Measurements from ENCODE around the gene GPR62.
A peak's percentile ranks its signal among the peaks of the same experiment; 100 is the strongest.

Gene GPR62

DNA sequence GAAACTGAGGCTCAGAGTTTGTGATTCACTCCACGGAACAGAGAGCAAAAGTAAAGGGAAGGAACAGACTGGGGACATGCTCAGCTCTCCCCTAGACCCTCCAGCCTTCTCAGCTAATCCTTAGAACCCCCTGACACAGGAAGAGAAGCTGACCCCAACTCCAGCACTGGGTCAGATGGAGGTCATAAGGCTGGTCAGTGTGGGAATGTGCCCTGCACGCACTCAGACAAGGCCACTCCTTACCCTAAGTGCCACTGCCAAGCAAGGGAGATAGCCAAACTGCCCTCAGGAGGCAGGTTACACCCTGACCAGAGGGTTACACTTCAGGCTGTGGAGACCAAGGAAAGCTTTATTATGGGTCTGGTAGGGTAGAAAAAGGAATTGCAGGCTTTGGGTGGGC is 39.3 kb downstream of the GPR62 start:
- DNase-seq, result no peak

DNA sequence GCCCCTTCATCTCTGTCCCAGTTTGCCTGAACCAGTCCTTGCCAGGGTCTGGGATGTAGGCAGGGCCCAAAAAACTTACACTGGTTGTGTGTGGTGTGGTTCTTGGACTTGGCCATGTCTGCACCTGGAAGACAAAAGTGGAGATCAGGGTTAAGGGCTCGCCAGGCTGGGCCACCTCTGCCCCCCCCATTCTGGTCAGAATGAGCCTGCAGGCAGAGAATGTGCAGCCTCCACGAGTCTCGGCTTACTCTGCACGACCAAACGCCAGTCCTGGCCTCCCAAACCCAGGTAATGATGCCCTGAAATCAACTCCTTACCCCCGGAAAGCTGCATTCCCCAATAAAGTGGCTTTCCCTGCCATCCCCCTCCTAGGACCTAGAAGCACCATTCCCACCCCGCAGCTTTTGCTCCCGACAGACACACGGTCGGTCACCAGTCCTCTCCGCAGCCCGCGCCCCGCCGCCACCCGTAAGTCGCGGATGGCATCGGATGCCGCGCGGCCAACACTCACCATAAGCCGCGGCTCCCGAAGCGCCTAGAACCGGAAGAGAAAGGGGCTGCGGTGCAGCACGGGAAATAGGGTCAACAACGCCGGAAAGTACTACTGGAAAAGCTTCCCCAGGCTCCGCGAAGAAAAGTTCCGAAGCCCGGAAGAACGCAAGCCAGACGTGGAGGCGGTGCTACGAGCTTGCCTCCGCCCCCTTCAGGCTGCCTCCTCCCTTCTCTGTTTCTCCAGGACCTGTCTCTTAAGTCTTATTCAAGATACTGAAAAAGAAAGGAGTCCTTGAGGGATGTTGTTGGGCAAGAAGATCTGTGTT is 40.4 kb downstream of the GPR62 start, which contains the start of gene RPL29:
Gene RPL29 (minus strand): TSS at position 550 of the 818 bp plus-strand sequence. CDS start 434 bp downstream, at position 116.
- peak; percentile 96 for DNase-seq

- no peak for DNase-seq
These were observed 42.0 kb downstream of the GPR62 start for GRCh38 chr3:51997172-51997571.

GRCh38 chr3:51997935-51998596 is 42.9 kb downstream of the GPR62 start:
- no peak for DNase-seq

- no peak for DNase-seq
These were observed 43.6 kb downstream of the GPR62 start for GRCh38 chr3:51998774-51999173.

DNA sequence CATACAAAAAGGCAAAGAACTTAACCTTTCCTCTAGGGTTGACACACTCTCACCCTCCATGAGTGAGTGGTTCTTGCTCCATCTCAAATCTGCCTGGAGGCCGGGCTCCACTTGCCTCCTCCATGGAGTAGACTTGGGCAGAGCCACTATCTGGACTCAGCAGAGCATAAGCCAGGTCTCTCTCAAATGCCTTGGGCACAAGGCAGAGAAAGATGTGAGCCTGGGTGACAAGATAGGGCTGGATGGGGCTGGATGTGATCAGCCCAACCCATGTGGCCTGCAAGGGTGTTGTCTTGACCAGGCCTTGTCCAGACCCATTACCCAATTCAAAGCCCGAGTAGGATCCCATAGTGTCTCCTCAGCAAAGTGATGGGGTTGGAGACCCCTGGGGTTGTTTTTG is 44.7 kb downstream of the GPR62 start:
- DNase-seq, result no peak

- peak; percentile 90 for DNase-seq
These were observed 46.3 kb downstream of the GPR62 start for GRCh38 chr3:52001443-52001974.

DNA sequence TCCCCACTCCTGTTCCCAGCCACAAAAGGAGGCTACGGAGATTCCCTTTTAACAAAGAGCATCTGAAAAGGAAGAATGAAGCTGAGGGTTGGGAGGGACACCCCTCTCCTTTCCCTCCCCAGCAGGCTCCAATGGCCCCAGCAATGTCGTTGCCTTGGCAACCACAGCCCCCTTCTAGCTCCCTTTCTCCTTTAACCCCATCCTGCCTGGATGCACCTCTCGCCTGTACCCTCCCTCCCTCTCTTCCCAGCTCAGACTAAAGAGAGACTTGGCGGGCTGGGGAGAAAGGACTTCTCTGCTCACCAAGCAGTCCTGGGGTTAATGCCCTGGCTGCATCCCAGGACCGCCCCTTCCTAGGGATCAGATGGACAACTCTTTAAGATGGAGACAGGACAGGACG is 47.6 kb downstream of the GPR62 start:
- DNase-seq, result no peak

GRCh38 chr3:52004163-52004787 is 49.1 kb downstream of the GPR62 start:
- DNase-seq, result peak; percentile 85

GRCh38 chr3:52004906-52005395 is 49.8 kb downstream of the GPR62 start:
- DNase-seq, result no peak

- DNase-seq, result peak; percentile 76
These were observed 50.4 kb downstream of the GPR62 start for GRCh38 chr3:52005571-52005986.

DNA sequence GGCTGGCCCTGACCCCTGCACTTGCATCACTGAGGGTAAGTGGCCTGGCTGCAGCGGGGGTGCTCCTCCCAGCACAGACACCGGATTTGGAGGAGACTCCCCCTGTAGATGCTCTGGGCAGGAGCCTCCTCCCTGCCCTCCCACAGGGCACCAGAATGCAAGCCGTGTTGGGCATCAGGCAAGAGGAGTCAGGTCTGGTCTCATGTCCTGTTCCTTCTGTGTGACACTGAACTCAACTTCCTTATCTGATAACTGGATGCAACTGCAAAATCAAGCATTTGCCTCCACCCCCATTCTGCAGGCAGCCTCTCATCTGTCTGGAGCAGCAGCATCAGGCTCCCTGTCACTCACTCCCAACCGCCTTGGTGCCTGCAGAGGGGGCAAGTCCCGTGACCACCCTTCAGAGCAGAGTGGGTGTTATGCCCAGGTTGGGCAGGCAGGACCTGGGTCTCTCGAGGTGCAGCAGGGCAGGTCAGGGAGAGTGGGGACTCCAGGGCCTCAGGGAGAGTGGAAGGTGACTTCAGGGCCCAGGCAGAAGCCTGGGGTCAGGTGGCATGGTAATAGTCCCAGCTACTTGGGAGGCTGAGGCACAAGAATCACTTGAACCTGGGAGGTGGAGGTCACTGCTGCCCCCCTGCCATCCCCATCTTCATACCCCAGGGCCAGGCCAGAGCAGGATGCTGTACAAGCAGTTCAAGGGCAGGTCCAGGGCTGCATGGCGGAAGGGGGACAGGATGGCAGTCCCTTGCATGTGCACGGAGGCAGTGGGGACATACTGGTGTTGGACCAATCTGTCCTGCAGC is 51.0 kb downstream of the GPR62 start:
- no peak for DNase-seq

- no peak for DNase-seq
These were observed 51.6 kb downstream of the GPR62 start for GRCh38 chr3:52006820-52007133.
